Mucosa of gallbladder (tissue), 1 donor: ENCODE data around the gene PRSS1. TPM values are rescaled to one million over a fixed set of nuclear protein-coding genes. Genes with fewer than 3 reads are reported as not detected.
"Not testable (repeated sequence)": the region's sequence is repeated elsewhere in the genome, so short reads cannot be mapped to it uniquely, and the experiment has no call there.

ENCODE experiments used
- DNase-seq: peaks from one replicate; pipeline ENCODE4 v3.0.0-alpha.2; 2020; ENCODE audit warnings: low spot score
- total RNA-seq: library from RNA; stranded (reverse); gene quantifications from one replicate; pipeline ENCODE4 v1.2.1, GENCODE V29; 2021
- donor health status: DM: no; HTN: no; CAD: no.

PRSS1 gene
- total RNA-seq, 1 donor from 2014 or later, result 30.7 TPM

DNA sequence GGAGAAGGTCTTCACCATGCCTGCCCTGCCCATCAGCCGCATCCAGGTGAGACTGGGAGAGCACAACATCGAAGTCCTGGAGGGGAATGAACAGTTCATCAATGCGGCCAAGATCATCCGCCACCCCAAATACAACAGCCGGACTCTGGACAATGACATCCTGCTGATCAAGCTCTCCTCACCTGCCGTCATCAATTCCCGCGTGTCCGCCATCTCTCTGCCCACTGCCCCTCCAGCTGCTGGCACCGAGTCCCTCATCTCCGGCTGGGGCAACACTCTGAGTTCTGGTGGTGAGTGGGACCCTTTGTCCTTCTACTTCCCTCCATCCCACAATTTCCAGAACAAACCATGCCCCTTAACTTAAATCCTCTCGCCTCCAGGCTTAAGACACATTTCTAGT is 24.0 kb downstream of the PRSS1 start:
- DNase-seq, result no peak

DNA sequence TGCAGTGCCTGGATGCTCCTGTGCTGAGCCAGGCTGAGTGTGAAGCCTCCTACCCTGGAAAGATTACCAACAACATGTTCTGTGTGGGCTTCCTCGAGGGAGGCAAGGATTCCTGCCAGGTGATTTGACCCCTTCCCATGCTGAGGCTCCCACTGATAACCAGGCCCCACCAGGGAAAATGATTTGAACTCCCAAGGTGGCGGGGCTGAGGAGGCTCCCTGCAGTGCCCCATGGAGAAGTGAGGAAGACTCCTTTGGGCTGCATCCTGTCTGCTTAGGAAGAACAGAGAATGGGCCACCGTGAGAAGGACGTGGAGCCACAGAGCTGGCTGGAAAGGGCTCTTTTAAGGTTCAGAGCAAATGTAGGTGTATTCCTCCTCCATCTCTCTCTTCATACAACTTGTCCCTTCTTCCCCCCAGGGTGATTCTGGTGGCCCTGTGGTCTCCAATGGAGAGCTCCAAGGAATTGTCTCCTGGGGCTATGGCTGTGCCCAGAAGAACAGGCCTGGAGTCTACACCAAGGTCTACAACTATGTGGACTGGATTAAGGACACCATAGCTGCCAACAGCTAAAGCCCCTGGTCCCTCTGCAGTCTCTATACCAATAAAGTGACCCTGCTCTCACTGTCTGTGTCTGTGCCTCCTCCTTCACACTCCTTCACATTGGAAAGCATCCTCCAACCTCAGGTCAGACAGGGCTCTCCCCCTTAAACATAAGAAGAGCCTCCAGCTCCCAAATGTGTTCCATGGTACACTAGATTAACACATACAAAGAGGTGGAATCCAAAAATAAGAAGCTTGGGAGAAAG is 24.9 kb downstream of the PRSS1 start:
- no peak for DNase-seq

GRCh38 chr7:142774826-142775225 is 25.6 kb downstream of the PRSS1 start:
- no peak for DNase-seq

GRCh38 chr7:142775351-142776115 is 26.3 kb downstream of the PRSS1 start:
- not testable (repeated sequence) for DNase-seq

DNA sequence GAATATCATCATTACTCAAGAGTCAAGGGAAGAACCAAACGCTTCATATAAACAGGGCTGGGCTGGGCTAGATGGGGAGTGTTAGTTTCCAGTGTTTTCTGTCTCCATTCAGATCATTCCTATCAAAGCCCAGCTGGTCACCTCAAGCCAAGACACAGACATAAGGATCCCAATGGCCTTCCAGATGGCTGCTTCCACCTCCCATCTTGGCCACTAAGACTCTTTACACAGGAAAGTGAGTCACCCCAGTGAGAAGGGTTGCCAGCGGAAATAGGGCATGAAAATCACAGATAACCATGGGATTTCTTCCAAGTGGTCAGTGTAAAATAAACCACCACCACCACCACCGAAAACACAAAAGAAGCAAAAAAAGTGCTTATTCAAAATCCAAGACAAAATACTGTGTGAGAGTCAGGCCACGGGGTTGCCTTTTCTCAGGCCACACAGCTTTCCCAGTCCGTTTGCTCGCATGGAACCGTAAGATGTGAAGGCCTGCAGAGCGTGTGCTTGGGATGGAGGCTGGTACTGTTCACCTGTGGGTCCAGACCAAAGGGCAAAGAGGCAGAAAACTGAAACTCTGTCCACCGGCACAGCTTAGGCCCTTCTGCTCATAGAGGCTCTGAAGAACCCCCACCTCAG is 27.1 kb downstream of the PRSS1 start:
- DNase-seq, result no peak

DNA sequence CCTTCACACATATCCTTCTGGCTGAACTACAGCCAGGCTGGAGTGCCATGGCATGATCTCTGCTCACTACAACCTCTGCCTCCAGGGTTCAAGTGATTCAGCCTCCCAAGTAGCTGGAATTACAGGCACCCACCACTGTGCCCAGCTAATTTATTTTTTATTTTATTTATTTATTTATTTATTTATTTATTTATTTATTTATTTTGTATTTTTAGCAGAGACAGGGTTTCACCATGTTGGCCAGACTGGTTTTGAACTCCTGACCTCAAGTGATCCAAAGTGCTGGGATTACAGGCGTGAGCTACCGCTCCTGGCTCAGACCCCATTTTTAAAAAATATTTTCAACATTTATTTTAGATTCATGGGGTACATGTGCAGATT is 27.6 kb downstream of the PRSS1 start:
- DNase-seq, result not testable (repeated sequence)

- DNase-seq, result no peak
Measured at GRCh38 chr7:142777318-142777717, 28.0 kb downstream of the PRSS1 start.

DNA sequence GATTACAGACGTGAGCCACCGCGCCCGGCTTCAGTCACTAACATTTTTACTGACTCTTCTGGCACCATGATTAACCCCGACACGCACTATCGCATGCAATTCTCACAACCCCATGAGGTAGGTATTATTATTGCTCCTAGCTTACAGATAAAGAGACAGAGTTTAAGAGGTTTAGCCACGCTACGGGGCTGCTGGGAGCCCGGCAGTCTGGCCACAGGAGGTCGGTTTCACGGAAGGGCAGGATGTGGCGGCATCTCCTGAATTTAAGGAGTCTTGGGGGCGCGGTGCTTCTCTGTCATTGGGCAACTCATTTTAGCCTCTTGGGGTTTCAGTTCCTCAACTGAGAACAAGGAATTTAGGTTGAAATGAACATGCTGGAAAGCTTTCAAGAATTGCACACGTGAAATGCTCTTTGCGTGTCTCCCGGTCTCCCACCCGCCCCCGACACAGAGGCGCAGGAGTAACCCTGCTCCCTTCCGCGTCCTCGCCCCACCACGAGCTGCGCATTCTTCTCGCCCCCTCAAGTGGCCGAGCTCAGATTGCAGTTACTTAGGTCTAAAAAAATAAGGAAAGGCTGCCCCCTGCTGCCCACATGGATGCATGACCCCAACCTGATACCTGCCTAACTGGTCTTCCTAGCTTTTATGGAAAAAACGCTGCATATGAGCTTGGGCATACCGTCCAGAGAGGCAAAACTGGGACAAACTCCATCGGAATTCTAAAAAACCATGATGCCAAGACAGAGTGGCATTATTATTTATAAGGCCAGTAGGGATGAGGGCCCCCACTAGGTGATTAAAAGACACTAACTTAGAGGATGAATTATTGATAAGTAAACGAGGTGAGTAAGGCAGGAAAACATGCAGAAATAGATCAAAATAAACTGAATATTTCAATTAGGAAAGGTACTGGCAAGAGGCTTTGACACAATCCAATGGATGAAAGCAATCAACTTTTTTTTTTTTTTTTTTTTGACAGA is 33.9 kb downstream of the PRSS1 start:
- DNase-seq, result peak; percentile 92

GRCh38 chr7:142784096-142784495 is 34.8 kb downstream of the PRSS1 start:
- no peak for DNase-seq

DNA sequence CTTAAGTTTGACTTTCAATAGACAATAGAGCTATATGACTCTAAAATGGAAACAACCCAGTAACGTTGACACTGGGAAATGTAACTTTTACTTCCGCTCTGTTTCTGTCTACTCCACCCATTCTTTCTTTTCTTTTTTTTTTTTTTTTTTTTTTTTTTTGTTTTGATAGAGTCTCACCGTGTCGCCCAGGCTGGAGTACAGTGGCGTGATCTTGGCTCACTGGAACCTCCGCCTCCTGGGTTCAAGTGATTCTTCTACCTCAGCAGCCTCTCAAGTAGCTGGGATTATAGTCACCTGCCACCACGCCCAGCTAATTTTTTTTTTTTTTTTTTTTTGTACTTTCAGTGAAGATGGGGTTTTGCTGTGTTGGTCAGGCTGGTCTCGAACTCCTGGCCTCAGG is 35.4 kb downstream of the PRSS1 start:
- no peak for DNase-seq

GRCh38 chr7:142785841-142786250 is 36.6 kb downstream of the PRSS1 start:
- DNase-seq, result peak; percentile 19

DNA sequence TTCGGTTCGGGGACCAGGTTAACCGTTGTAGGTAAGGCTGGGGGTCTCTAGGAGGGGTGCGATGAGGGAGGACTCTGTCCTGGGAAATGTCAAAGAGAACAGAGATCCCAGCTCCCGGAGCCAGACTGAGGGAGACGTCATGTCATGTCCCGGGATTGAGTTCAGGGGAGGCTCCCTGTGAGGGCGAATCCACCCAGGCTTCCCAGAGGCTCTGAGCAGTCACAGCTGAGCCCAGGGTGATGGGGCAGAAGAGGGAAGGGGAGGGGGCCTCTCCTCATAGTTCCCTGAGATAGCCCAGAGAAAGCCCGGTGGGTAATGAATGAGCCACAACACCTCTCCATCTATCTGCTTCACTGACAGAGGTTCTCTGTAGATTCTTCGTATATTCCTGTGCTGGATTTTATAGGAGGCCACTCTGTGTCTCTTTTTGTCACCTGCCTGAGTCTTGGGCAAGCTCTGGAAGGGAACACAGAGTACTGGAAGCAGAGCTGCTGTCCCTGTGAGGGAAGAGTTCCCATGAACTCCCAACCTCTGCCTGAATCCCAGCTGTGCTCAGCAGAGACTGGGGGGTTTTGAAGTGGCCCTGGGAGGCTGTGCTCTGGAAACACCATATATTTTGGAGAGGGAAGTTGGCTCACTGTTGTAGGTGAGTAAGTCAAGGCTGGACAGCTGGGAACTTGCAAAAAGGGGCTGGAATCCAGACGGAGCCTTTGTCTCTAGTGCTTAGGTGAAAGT is 37.9 kb downstream of the PRSS1 start:
- no peak for DNase-seq

GRCh38 chr7:142787783-142788182 is 38.5 kb downstream of the PRSS1 start:
- no peak for DNase-seq

- no peak for DNase-seq
Measured at GRCh38 chr7:142788303-142789289, 39.3 kb downstream of the PRSS1 start.

- no peak for DNase-seq
Measured at GRCh38 chr7:142789441-142789840, 40.2 kb downstream of the PRSS1 start.

DNA sequence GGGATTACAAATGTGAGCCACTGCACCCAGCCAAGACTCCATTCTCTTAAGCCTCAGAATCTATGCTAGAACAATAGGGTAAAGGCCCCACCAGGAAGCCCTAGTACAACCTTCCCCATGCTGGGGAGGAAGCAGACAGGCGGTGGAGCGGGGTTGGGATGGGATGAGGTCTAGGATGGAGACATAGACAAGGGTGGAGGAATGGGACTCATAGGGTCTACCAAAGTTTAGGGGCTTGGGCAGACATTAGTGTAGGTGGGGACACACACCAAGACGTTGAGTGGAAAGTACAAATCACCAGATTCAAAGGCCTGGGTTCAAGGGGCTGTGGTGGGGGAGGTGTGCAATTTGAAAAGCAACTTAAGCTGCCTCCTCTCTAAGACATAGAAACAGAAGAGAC is 40.8 kb downstream of the PRSS1 start:
- no peak for DNase-seq

GRCh38 chr7:142790555-142790954 is 41.3 kb downstream of the PRSS1 start:
- DNase-seq, result no peak

DNA sequence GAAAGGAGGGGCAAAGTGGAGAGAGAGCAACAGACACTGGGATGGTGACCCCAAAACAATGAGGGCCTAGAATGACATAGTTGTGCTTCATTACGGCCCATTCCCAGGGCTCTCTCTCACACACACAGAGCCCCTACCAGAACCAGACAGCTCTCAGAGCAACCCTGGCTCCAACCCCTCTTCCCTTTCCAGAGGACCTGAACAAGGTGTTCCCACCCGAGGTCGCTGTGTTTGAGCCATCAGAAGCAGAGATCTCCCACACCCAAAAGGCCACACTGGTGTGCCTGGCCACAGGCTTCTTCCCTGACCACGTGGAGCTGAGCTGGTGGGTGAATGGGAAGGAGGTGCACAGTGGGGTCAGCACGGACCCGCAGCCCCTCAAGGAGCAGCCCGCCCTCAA is 42.2 kb downstream of the PRSS1 start:
- no peak for DNase-seq

- DNase-seq, result no peak
Measured at GRCh38 chr7:142792129-142792528, 42.9 kb downstream of the PRSS1 start.

- DNase-seq, result no peak
Measured at GRCh38 chr7:142792593-142792992, 43.3 kb downstream of the PRSS1 start.
